Uterus (tissue), 2 donors: ENCODE data around the gene DCUN1D2.

Experiments used
- CTCF ChIP-seq, 4 experiments: fragments of 200-600 bp in 2 of 4; fragments of 450-650 bp in 2 of 4; sonication (generic) in 2 of 4; IDR thresholded peaks; one replicate each; pipeline ENCODE4 v1.5.1; 2016 to 2019; ENCODE audit warnings: antibody characterized with exemption in 4 of 4, mild to moderate bottlenecking in 2 of 4, moderate library complexity in 1 of 4
- POLR2A ChIP-seq, 2 donors: fragments of 450-650 bp; IDR thresholded peaks; one replicate each; pipeline ENCODE4 v1.6.1; 2016; ENCODE audit warnings: antibody characterized with exemption in 2 of 2, mild to moderate bottlenecking in 1 of 2, moderate library complexity in 1 of 2

- TF ChIP-seq POLR2A (IDR thresholded peaks at IDR 0.05) (no peak), CTCF (IDR thresholded peaks at IDR 0.05) (no peak)
Observed at GRCh38 chr13:113466383-113466782, 24.1 kb downstream of the DCUN1D2 start.
